ENCODE results near the gene UBC.
"Not testable (repeated sequence)": the region's sequence is repeated elsewhere in the genome, so short reads cannot be mapped to it uniquely, and the experiment has no call there.

The UBC gene

DNA sequence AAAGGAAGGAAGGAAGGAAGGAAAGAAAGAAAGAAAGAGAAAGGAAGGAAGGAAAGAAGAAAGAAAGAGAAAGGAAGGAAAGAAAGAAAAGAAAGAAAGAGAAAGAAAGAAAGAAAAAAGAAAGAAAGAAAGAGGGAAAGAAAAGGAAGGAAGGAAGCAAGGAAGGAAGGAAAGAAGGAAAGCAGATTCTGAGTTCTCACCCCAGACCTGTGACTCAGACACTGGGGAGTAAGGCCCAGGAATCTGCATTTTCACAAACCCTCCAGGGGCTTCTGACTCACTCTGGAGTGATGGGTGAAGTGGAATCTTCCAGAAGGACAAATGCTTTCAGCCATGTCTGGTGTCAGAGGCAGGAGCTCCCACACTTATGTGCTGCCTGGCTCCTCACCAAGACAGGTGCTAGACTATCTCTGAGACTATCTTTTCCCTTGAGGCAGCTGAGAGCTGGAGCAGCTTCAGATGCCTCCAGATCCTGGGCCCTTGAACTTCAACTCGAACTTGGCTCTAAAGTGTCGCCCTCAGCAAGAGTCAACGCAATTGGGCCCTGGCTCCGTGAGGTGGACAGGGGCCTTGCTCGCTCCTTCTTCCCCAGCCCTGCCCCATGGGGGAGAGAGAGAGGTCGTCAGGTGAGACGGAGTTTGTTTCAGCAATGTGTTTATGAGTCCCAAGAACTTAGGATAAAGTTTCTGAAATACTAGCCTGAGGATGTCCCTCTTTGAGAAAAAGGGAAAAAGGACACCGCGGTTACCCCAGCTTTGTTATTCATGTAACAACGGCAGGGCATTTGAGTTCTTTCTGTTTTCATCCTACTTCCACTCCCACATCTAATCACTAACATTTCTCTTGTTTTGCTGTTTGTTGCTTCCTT lies 31.0 kb downstream of the UBC start:
- no peak for DNase-seq

DNA sequence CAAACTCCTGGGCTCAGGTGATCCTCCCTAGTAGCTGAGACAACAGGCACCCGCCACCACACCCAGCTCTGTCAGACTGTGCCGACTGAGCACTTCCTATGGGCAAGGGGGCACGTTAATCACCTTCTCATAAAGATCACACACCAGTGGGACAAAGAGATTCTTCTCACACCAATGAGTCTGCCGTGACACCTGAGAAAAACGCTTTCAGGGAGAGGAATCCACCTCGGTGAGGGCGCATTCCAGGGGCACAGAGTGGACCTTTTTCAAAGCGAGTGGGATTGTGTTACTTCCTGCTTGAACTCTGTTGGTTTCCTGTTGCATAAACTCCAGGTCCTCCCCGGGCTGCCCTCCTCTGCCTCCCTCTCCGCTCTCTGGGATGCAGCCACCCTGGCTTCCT lies 33.3 kb downstream of the UBC start:
- no peak for DNase-seq

DNA sequence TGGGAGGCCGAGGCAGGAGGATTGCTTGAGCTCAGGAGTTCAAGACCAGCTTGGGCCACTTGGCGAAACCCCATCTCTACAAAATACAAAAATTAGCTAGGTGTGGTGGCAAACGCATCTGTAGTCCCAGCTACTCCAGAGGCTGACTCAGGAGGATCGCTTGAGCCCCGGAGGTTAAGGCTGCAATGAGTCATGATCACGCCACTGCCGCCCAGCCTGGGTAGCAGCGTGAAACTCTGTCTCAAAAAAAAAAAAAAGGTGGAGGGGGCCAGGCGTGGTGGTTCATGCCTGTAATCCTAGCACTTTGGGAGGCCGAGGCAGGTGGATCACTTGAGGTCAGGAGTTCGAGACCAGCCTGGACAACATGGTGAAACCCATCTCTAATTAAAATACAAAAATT lies 34.1 kb downstream of the UBC start:
- DNase-seq, result not testable (repeated sequence)

DNA sequence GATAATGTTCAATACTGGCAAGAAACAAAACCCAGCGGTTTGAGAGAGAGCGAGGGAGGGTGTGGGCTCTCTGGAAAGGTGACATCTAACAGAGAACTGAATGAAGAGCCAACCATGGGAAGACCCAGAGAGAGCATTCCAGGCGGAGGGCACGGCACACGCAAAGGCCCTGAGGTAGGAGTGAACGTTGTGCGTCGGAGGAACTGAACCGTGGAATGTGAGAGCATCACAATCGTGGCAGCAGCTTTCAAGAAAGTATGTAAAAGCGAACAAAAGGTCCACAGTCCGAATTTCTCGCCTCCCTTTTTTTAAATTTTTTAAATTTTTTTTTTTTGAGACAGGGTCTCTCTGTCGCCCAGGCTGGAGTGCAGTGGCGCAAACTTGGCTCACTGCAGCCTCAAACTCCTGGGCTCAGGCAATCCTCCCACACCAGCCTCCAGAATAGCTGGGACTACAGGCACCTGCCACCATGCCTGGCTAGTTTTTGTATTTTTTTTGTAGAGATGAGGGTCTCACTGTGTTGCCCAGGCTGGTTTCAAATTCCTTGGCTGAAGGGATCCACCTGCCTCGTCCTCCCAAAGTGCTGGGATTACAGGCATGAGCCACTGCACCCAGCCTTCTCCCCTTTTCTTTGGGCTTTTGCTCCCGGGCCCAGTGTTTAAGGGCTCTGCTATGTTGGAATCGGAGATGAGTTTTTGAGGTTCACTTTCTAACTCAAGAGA lies 35.5 kb downstream of the UBC start:
- DNase-seq, result no peak

DNA sequence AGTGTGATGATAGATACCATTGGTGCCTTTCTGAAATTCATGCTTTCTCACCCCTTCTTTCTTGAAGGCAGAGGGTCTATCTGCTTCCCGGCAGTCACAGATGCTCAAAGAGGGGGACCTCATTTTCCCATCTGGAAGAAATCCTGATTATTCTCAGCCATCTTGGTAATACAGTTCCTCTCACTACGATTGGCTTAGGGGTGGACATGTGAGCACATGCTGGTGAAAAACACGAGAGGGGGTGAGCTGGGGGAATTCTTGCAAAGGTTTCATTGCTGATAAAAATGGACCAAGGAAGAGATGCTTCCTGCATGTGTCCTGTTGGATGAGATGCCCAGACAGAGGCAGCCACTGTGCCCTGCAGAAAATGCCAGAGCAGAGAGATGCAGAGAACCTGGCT lies 37.0 kb downstream of the UBC start:
- no peak for DNase-seq

DNA sequence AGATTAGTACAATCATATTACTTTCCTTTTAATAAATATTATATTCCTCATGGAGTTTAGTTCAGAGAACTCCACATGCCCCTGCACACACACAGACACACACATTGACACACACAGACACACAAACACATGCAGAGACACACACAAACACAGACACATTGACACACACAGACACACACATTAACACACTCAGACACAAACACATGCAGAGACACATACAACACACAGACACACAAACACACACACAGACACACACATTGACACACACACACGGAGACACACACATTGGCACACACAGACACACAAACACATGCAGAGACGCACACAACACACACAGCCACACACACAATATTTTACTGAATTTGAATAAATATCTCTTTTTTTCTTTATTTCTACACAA lies 38.3 kb downstream of the UBC start:
- DNase-seq, result no peak

DNA sequence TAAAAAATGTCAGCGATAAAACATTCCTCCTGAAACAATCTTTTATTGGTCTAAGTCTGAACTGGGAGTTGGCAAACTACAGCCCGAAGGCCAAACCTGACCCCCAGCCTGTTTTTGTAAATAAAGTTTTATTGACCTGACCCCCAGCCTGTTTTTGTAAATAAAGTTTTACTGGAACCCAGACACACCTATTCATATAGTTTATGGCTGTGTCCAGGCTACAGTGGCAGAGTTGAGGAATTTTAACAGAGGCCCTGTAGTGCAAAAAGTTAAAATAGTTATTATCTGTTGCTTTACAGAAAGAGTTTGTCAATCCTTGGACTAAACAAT lies 38.7 kb downstream of the UBC start:
- no peak for DNase-seq

DNA sequence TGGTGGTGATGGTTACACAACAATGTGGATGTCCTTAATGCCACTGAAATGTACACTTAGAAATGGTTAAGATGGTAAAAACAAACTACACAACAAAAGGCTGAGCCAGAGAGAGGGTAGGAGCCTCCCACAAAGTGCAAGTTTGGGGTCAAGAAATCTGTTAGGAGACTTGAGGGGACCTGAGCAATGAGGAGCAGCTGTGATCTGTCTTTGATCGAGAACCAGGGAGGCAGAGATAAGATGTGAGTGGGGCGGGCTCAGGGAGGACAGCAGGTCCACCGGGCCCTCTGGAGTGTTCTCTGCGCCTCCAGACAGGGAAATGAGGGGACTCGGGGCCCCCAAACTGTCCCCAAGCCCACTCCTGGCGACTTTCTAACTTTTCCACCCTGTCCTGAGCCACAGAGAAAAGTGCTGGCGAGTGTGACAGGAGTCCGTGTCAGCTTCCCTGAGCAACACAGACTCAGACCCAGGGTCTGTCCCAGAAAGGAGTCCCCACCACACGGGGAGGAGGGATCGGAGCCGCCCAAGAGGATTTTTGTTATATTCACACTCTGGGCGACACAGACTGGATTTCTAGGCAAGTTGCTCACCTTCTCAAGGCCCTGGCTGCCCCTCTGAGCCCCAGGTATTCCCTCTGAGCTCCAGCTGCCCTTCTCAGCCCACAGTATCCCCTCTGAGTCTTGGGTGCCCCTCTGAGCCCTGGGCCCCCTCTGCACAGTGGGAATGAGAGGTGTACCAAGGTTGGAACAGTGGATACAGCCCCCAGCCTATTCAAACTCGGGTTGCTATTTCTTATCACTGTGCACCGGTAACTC lies 39.3 kb downstream of the UBC start:
- DNase-seq, result no peak

DNA sequence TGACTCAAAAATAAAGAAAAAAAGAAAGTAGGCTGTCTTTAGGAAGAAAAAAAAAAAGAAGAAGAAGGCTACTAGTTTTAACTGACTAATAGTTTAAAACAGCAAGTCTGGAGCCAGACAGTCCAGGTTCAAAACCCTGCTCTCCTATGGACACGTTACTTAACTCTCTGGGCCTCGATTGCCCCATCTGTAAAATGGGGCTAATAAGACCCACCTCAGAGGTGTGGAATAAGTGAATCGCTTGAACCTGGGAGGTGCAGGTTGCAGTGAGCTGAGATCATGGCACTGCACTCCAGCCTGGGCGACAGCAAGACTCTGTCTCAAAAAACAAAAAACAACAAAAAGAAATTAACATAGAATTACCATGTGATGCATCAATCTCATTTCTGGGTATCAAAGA lies 40.3 kb downstream of the UBC start:
- no peak for DNase-seq

DNA sequence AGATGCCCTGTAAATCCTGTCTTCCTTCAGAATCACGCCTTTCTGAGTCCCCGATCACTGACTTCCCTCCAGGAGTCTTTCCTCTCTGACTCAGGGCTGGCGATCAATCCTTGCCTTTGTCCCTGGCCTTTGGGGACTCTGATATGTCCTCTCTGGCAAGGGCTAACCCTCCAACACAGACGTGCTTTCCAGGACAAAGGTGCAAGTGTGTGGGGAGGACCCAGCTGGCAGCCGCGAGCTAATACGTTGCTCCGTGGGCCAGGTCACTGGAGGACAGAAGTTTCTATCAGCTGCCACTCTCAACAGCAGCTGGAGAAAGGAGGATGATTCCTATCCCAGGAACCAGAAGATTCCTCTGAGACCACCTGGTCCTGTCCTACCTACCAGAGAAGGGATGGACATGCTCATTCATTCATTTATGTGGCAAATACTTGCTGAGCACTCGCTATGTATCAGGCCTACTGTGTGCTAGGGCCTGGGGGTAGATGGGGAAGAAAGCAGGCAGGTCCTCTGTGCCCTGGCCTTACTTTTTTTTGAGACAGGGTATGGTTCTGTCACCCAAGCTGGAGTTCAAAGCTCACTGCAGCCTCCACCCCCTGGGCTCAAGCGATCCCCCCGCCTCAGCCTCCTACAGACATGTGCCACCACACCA lies 42.3 kb downstream of the UBC start:
- DNase-seq, result no peak

DNA sequence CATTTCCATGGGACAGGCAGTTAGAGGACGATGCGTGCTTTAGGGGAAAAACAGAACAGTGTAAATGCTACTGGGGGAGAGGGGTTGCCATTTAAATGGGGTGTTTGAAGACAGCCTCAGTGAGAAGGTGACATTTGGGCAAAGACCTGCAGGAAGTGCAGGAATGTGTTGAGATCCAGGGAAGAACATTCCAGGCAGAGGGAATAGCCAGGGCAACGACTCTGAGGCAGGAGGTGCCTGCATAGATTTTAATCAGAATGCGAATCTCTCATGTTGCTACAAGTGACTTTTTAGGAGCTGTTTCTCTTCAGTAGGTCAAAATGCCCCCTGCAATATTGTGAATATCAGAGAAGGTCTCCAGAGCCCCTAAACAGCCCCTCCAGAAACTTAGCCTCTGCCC lies 43.2 kb downstream of the UBC start:
- DNase-seq, result no peak

DNA sequence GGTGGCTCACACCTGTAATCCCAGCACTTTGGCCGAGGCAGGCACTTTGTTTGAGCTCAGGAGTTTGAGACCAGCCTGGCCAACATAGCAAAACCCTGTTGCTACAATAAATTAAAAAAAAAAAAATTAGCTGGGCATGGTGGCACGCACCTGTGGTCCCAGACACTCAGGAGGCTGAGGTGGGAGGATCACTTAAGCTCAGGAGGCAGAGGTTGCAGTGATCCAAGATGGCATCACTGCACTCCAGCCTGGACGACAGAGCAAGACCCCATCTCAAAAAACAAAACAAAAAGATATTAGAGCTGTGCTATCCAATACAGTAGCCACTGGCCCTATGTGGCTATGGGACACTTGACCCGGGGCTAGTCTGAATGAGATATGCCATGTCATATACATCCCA lies 43.9 kb downstream of the UBC start:
- DNase-seq, result no peak

DNA sequence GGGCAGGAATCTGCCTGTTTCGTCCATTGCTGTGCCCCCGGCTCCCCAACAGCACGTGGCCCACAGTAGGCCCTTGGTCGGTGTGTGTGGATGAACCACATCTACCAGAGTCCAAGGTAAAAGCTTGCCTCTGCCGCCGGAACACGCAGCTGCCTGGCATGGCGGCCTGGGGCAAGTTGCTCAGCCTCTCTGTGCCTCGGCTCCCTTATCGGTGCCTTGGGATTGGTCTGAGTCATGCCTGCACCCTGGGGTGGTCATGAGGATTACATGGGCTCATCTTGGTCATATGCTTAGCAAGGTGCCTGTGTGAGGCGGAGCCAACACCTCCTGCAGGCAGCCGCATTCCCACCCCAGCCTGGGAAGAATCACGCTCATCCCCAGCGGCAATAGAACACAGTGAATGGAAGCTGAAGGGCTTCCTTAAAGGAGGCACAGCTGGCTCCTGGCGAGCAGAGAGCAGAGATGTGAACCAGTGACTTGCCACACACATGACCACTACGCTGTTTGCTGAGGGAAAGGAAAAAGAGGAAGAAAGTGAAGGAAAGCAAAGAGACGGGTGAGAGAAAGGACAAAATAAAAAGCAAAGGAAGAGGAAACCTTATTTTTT lies 45.3 kb downstream of the UBC start:
- DNase-seq, result no peak

DNA sequence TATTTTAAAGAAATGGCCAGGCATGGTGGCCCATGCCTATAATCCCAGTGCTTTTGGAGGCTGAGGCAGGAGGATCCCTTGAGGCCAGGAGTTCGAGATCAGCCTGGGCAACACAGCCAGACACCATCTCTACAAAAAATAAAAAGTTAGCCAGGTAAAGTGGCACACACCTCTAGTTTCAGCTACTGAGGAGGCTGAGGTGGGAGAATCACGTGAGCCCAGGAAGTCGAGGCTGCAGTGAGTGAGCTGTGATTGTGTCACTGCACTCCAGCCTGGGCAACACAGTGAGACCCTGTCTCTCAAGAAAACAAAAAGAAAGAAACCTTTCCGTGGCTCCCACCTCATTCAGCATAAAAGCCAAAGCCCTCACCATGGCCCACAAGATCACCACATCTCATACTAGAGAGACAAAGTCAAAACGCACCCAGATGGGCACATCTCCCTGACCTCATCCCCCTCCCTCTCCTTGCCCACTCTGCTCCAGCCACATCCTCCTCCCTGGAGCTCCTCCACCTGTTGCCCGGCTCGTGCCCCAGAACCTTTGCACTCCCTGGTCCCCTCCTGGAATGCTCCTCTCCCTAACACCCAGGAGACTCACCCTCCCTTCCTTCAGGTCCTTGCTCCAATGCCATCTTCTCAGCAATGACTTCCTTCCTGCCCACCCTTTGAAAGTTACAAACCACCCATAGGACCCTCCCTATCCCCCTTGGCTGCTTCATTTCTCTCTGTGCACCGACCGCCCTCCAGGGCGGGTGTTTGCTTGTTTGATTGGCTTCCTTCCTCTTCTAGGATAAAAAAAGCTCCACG lies 46.0 kb downstream of the UBC start:
- DNase-seq, result no peak

DNA sequence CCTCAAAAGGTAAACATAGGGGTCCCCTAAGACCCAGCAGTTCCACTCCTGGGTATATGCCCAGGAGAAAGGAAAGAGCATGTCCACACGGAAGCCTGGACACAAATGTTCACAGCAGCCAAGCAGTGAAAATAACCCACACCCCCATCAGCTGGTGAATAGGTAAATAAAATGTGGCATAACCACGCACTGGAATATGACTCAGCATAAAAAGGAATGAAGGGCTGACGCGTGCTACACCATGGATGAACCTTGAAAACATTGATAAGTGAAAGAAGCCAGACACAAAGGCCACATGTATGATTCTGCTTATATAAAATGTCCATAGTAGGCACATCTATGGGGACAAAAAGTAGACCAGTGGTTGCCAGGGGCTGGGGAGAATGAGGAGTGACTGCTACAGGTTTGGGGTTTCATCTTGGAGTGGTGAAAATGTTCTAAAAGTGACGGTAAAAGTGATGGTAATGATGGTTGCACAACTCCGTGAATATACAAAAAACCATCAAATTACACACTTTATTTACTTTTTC lies 47.0 kb downstream of the UBC start:
- no peak for DNase-seq

DNA sequence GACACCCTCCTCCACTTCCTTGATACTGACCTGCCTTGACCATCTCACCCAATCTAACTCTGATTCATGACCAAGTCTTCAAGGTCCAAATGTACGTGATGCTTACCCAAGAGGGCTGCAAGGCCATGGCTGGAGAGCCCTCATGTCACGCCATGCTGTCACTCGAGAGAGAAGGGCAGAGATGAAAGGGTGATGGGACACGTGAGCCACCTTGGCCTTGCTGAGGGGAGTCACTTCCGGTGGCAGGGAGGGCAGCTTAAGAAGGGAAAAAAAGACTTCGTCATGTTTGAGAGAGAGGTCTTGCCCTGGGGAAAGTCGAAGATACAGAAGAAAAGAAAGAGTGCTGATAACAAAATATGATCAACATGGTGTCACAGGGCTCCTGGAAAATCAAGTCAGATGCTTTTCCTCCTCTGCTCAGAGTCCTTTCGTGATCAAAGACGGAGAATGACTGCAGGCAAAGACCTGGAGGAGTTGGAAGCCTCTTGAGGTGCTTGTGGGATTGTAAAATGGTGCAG lies 47.5 kb downstream of the UBC start:
- DNase-seq, result no peak

DNA sequence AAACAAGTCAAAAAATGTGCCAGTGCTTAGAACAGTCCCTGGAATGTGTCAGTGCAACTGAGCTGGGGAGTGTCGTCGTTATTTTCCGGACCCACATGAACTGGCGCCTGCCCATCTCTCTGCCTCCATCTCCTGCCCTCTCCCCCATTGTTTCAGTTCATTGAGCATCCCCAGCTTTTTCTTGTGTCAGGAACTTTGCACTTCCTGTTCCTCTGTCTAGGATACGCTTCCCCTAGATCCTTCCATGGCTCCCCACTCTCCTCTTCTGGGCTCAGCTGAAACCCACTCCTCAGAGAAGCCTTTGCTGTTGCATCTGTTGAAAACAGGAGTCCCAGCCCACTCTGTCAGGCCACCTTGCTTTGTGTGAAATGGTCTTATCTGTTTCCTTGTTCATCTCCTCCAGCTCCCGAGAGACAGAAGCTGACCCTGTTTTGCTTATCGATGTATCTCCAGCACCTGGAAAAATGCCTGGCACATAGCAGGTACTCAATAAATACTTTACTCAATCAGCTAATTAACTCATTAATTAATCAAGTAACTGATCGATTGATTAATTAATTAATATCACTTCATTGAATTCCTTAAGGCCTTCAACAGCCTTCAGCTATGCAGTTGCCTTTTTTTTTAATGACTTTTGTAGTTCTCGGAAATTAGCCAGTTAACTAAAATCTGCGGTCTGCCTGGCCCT lies 48.1 kb downstream of the UBC start:
- no peak for DNase-seq

DNA sequence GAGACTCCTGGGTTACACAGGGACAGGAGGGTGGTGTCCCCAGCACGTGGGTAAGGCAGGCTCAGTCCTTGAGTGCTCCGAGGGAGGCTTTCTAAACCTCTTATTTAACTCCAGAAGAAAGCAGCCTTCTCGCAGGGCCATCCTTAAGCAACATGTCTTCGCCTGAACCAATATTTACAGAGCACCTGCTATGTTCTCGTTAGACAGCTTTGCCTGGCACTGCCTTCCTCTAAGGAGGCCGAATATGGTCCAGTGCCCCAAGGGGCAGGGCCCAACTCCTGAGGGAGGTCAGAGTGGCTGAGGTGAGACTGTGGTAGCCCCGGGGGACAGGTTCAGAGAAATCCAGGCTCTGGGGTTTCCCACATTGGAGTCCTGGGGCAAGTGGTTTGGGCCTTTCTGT lies 48.7 kb downstream of the UBC start:
- no peak for DNase-seq

DNA sequence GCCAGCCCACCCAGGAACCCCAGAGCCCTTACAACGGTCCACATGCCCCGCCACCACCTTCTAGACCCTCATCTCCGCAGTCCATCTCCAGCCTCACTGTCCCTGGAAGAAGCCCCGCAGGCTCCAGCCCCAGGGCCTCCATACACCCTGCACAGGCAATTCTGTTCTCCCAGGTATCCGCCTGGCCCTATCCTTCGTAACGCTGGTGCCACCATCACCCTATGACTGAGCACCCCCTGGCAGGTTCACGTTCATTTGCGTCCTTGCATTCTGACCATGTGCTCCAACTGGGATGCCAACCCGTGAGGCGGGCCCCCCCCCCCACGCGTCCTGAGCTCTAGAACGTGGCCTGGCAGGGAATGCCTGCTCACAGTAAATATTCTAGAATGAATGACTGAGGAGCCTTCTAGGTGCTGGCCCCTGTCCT lies 50.1 kb downstream of the UBC start:
- DNase-seq, result no peak

DNA sequence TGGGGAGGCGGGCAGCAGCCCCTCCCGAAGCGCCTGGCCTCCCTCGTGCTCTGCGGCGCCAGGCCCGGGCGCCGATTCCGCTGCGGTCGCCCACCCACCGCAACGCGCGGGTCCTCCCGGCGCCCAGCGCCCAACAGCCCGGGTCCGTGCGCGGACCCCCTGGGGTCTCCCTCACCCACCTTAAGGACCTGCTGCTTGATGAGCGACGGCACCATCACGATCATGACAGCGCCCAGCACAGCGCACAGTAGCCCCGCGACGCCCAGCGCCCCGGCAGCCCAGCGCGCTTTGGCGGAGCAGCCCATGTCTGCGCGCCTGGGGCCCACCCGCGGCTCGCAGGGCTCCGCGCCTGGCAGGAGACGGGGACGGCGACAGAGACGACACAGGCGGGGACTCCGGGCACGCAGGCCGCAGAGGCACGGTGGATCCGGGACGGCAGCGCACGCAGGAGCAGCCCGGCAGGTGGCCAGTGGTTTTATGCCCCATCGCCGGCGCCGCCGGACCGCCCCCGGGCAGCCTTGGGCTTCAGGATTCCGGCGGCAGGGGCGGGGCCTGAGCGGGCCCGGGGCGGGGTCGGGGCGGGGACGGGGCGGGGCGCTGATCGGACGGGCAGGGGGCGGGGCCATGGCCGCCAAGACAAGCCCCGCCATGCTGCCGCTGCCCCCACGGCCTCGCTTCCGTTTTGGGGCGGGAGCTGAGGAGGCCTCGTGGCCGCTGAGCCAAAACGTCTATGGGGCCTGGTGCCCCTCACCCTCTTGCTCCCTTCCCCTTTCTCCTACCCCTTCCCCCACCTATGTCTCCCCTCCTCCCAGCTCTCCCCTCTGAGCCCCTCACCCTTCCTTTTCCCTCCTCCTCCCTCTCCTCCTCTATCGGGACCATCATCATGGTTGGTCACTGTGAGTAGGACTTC lies 50.8 kb downstream of the UBC start, which contains the start of gene SCARB1:
TSS of gene SCARB1 (minus strand) at position 449 of the 910 bp plus-strand sequence. CDS start at position 305, 144 bp downstream.
- peak; percentile 86 for DNase-seq

Measured in CD4-positive, alpha-beta T cell treated with Interleukin-10 for 1 hour (primary cell).